Left ventricle myocardium superior (tissue), 1 donor: Measurements from ENCODE around the gene C1orf167. TPM values are rescaled to one million over a fixed set of nuclear protein-coding genes. Genes with fewer than 3 reads are reported as not detected.

ENCODE experiments used
- ATAC-seq: fragments of 200-7000 bp; cut with Tn5 transposase; one replicate; pipeline ENCODE4 v1.9.1; 2020; ENCODE audit warnings: mild to moderate bottlenecking, moderate library complexity
- DNase-seq: peaks from one replicate; pipeline ENCODE4 v3.0.0-alpha.2; 2020
- intact Hi-C: fragments of 100-400 bp; cut with micrococcal nuclease; formaldehyde crosslinking; loops from one replicate; pipeline ENCODE4 v1.11.0; 2022
- total RNA-seq: library from RNA; stranded (reverse); fragmentation: NEBNext Ultra II Directional; extraction: Animal tissue kit (Norgen Biotek cat#: 25700); gene quantifications from one replicate; pipeline ENCODE4 v1.2.1, GENCODE V29; 2021
- donor health status: DM: no; HTN: yes; CAD: no; lungs with severe emphysema.

C1orf167 gene
- total RNA-seq, 1 donor from 2014 or later = 2.1 TPM

- DNase-seq (no peak), ATAC-seq (no peak)
- intact Hi-C loops = no loop called here
Observed at GRCh38 chr1:11778844-11779623, 17.0 kb downstream of the C1orf167 start.

GRCh38 chr1:11779715-11780379 lies 17.9 kb downstream of the C1orf167 start:
- no peak for DNase-seq
- no peak for ATAC-seq
- intact Hi-C loops = no loop called here

GRCh38 chr1:11780380-11781147 lies 18.6 kb downstream of the C1orf167 start:
- ATAC-seq = no peak

GRCh38 chr1:11781297-11781696 lies 19.3 kb downstream of the C1orf167 start:
- no peak for DNase-seq
- intact Hi-C loops = no loop called here
- ATAC-seq = no peak

More at GRCh38 chr1:11780380-11781147, 18.6 kb downstream of the C1orf167 start:
- no peak for DNase-seq
- intact Hi-C loops = no loop called here

GRCh38 chr1:11782127-11782708 lies 20.2 kb downstream of the C1orf167 start:
- intact Hi-C loops = no loop called here
- DNase-seq (no peak), ATAC-seq (no peak)

GRCh38 chr1:11783556-11783955 lies 21.6 kb downstream of the C1orf167 start:
- ATAC-seq (no peak), DNase-seq (peak; percentile 17)
- intact Hi-C loops = no loop called here

- intact Hi-C loops = no loop called here
- ATAC-seq (no peak), DNase-seq (no peak)
Observed at GRCh38 chr1:11784256-11784992, 22.4 kb downstream of the C1orf167 start.

- DNase-seq = peak; percentile 87
- peak; percentile 52 for ATAC-seq
- intact Hi-C loops = no loop called here
Observed at GRCh38 chr1:11784993-11785769, 23.2 kb downstream of the C1orf167 start.

- ATAC-seq (no peak), DNase-seq (no peak)
- intact Hi-C loops = no loop called here
Observed at GRCh38 chr1:11786168-11786567, 24.2 kb downstream of the C1orf167 start.

- peak; percentile 36 for ATAC-seq
- intact Hi-C loops = no loop called here
- peak; percentile 71 for DNase-seq
Observed at GRCh38 chr1:11787251-11787803, 25.3 kb downstream of the C1orf167 start.

- intact Hi-C loops = no loop called here
- peak; percentile 46 for DNase-seq
- no peak for ATAC-seq
Observed at GRCh38 chr1:11787804-11788436, 25.9 kb downstream of the C1orf167 start.

- ATAC-seq = no peak
- peak; percentile 42 for DNase-seq
- intact Hi-C loops = no loop called here
Observed at GRCh38 chr1:11788549-11789053, 26.6 kb downstream of the C1orf167 start.

- DNase-seq = peak; percentile 35
- intact Hi-C loops = no loop called here
- ATAC-seq = no peak
Observed at GRCh38 chr1:11789126-11790067, 27.4 kb downstream of the C1orf167 start.

- peak; percentile 36 for DNase-seq
Observed at GRCh38 chr1:11790101-11790879, 28.3 kb downstream of the C1orf167 start.

More at GRCh38 chr1:11790101-11790879, 28.3 kb downstream of the C1orf167 start:
- intact Hi-C loops = no loop called here
- ATAC-seq = no peak
